Osteoblast (primary cell): ENCODE results near the gene EFCAB8. TPM values are rescaled to one million over a fixed set of nuclear protein-coding genes. Genes with fewer than 3 reads are reported as not detected.

Experiments used
- DNase-seq: peaks from one replicate; pipeline ENCODE4 v3.0.0; 2011; ENCODE audit warnings: low spot score, mixed read lengths; ENCODE audit not compliant: insufficient read length; ENCODE audit errors: missing footprints
- H2AFZ ChIP-seq: 2 replicates; pipeline ENCODE4 v1.6.0; 2011; ENCODE audit warnings: mild to moderate bottlenecking, low read length
- H3K27ac ChIP-seq: 2 replicates; pipeline ENCODE4 v1.5.1; 2011; ENCODE audit warnings: mild to moderate bottlenecking, low read depth, low read length, moderate library complexity
- H3K27me3 ChIP-seq: 2 replicates; pipeline ENCODE4 v1.6.0; 2012; ENCODE audit warnings: mild to moderate bottlenecking, control low read depth, inconsistent platforms, low read length, moderate library complexity; ENCODE audit not compliant: insufficient read depth
- H3K36me3 ChIP-seq: 2 replicates; pipeline ENCODE4 v1.5.1; 2011; ENCODE audit warnings: mild to moderate bottlenecking, low read length, control low read depth, moderate library complexity; ENCODE audit not compliant: insufficient read depth
- H3K4me1 ChIP-seq: 2 replicates; pipeline ENCODE4 v1.5.1; 2011; ENCODE audit warnings: mild to moderate bottlenecking, low read length, control low read depth, moderate library complexity; ENCODE audit not compliant: insufficient read depth
- H3K4me2 ChIP-seq: 2 replicates; pipeline ENCODE4 v1.6.0; 2011; ENCODE audit warnings: mild to moderate bottlenecking, low read length; ENCODE audit not compliant: insufficient read depth
- H3K4me3 ChIP-seq: fragments of 200-600 bp; sonication (generic); 3 replicates; pipeline ENCODE4 v1.5.1; 2012; ENCODE audit warnings: mild to moderate bottlenecking, low read length, inconsistent platforms; ENCODE audit not compliant: insufficient read depth
- H3K79me2 ChIP-seq: 2 replicates; pipeline ENCODE4 v1.6.0; 2012; ENCODE audit warnings: mild to moderate bottlenecking, low read length, control low read depth, inconsistent platforms; ENCODE audit not compliant: insufficient read depth
- H3K9me3 ChIP-seq: 2 replicates; pipeline ENCODE4 v1.5.1; 2011; ENCODE audit warnings: low read depth, low read length, control low read depth
- H4K20me1 ChIP-seq: 2 replicates; pipeline ENCODE4 v1.6.0; 2012; ENCODE audit warnings: mild to moderate bottlenecking, low read length, control low read depth; ENCODE audit not compliant: insufficient read depth
- total RNA-seq: library from RNA; depleted of rRNA; stranded (reverse); fragments of >200 nt; gene quantifications from 2 replicates; pipeline ENCODE4 v1.2.3, GENCODE V29; 2012
- TF ChIP-seq, protein P1 (sequence below): IDR thresholded peaks from 2 replicates; pipeline ENCODE4 v1.5.1; 2011; ENCODE audit warnings: mild to moderate bottlenecking, low read depth, low read length, moderate library complexity; ENCODE audit errors: extremely low read depth

The EFCAB8 gene
- 1.4 TPM in 1 of 2 replicates, not detected in the other for total RNA-seq

GRCh38 chr20:32858701-32859372 is at the start of gene EFCAB8:
Gene EFCAB8 (plus strand): TSS chr20:32858923. CDS start chr20:32863793, 4,870 bp downstream.
- H3K79me2 ChIP-seq = peaks cover 3% of the 10 kb centered on the region
- no peaks in the 10 kb centered on the region for H3K27me3 ChIP-seq
- H2AFZ ChIP-seq = no peak within 1 kb of the TSS
- H3K4me2 ChIP-seq = no peak within 1 kb of the TSS
- TF ChIP-seq, protein P1, sequence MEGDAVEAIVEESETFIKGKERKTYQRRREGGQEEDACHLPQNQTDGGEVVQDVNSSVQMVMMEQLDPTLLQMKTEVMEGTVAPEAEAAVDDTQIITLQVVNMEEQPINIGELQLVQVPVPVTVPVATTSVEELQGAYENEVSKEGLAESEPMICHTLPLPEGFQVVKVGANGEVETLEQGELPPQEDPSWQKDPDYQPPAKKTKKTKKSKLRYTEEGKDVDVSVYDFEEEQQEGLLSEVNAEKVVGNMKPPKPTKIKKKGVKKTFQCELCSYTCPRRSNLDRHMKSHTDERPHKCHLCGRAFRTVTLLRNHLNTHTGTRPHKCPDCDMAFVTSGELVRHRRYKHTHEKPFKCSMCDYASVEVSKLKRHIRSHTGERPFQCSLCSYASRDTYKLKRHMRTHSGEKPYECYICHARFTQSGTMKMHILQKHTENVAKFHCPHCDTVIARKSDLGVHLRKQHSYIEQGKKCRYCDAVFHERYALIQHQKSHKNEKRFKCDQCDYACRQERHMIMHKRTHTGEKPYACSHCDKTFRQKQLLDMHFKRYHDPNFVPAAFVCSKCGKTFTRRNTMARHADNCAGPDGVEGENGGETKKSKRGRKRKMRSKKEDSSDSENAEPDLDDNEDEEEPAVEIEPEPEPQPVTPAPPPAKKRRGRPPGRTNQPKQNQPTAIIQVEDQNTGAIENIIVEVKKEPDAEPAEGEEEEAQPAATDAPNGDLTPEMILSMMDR = no peak
- no peak within 1 kb of the TSS for H3K27ac ChIP-seq
- H3K36me3 ChIP-seq = peaks cover 27% of the 10 kb centered on the region
- H3K4me1 ChIP-seq = no peaks in the 10 kb centered on the region
- DNase-seq = no peak
- H3K4me3 ChIP-seq = no peak within 1 kb of the TSS
- no peaks in the 10 kb centered on the region for H3K9me3 ChIP-seq
- no peaks in the 10 kb centered on the region for H4K20me1 ChIP-seq

DNA sequence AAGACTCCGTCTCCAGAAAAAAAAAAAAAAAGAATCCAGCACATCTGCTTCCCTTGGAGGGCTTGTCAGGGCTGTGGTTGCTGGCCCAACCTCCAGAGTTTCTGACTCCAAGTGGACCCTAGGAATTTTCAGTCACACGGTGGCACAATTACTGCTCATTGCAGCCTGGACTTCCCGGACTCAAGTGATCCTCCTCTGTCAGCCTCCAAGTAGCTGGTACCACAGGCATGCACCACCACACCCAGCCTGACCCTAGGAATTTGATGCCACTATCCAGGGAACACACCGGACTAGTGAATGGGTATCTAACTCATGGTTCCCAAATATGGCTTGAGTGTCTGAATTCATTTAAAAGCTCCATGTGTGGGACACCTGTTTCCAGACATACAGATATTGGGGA is 48.8 kb upstream of the EFCAB8 start:
- no peaks in the 10 kb centered on the region for H3K4me1 ChIP-seq
- no peak overlapping the region for H3K4me3 ChIP-seq
- no peak overlapping the region for H3K27ac ChIP-seq
- H3K27me3 ChIP-seq = no peaks in the 10 kb centered on the region
- H4K20me1 ChIP-seq = no peaks in the 10 kb centered on the region
- no peak for DNase-seq
- TF ChIP-seq, protein P1 = no peak
- peaks cover 7% of the 10 kb centered on the region for H3K36me3 ChIP-seq
- H3K9me3 ChIP-seq = no peaks in the 10 kb centered on the region
- no peaks in the 10 kb centered on the region for H3K79me2 ChIP-seq
- H3K4me2 ChIP-seq = no peak overlapping the region
- no peak overlapping the region for H2AFZ ChIP-seq

GRCh38 chr20:32810941-32811340 is 47.8 kb upstream of the EFCAB8 start:
- no peak overlapping the region for H3K4me2 ChIP-seq
- no peaks in the 10 kb centered on the region for H3K4me1 ChIP-seq
- H3K27ac ChIP-seq = no peak overlapping the region
- no peaks in the 10 kb centered on the region for H4K20me1 ChIP-seq
- TF ChIP-seq, protein P1 = no peak
- no peak overlapping the region for H2AFZ ChIP-seq
- peaks cover 7% of the 10 kb centered on the region for H3K36me3 ChIP-seq
- H3K27me3 ChIP-seq = no peaks in the 10 kb centered on the region
- H3K79me2 ChIP-seq = no peaks in the 10 kb centered on the region
- DNase-seq = no peak
- H3K4me3 ChIP-seq = no peak overlapping the region
- H3K9me3 ChIP-seq = no peaks in the 10 kb centered on the region

DNA sequence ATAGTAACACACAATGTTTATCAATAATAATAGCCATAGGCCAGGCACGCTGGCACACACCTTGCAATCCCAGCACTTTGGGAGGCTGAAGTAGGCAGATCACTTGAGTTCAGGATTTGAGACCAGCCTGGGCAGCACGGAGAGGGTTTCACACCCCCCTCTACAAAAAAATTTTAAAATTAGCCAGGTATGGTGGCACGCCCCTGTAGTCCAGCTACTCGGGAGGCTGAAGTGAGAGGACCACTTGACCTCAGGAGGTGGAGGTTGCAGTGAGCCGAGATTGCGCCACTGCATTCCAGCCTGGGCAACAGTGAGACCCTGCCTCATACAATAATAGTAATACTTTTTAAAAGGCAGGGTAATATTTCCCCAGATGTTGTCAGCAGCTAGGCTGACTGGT is 46.8 kb upstream of the EFCAB8 start:
- no peak overlapping the region for H3K27ac ChIP-seq
- H3K27me3 ChIP-seq = no peaks in the 10 kb centered on the region
- no peak for DNase-seq
- H3K4me2 ChIP-seq = no peak overlapping the region
- TF ChIP-seq, protein P1 = no peak
- no peak overlapping the region for H3K4me3 ChIP-seq
- H2AFZ ChIP-seq = no peak overlapping the region
- H4K20me1 ChIP-seq = no peaks in the 10 kb centered on the region
- no peaks in the 10 kb centered on the region for H3K79me2 ChIP-seq
- H3K36me3 ChIP-seq = peaks cover 7% of the 10 kb centered on the region
- no peaks in the 10 kb centered on the region for H3K4me1 ChIP-seq
- H3K9me3 ChIP-seq = no peaks in the 10 kb centered on the region
